ENCODE results near the gene CFAP251.

GRCh38 chr12:121915841-121916321 lies 2.5 kb upstream of the CFAP251 start:
- TF ChIP-seq CTCF (IDR thresholded peaks at IDR 0.05) (no peak), POLR2A (IDR thresholded peaks at IDR 0.05) (no peak)

Measured in esophagus squamous epithelium (tissue), 4 donors.